ENCODE results near the gene CCDC61.

Gene CCDC61

GRCh38 chr19:46040125-46040524 is 44.9 kb downstream of the CCDC61 start:
- no peak for DNase-seq (ENCODE audit: low read depth, low spot score)

- no peak for DNase-seq (ENCODE audit: low read depth, low spot score)
Observed at GRCh38 chr19:46040952-46041500, 45.8 kb downstream of the CCDC61 start, which contains the start of gene IGFL4. Gene IGFL4 (minus strand): TSS chr19:46041002. CDS start chr19:46040962, 40 bp downstream.

GRCh38 chr19:46042252-46042883 is 47.1 kb downstream of the CCDC61 start:
- DNase-seq (ENCODE audit: low read depth, low spot score) = no peak

GRCh38 chr19:46043519-46043918 is 48.3 kb downstream of the CCDC61 start:
- no peak for DNase-seq (ENCODE audit: low read depth, low spot score)

- no peak for DNase-seq (ENCODE audit: low read depth, low spot score)
Observed at GRCh38 chr19:46049597-46049996, 54.3 kb downstream of the CCDC61 start.

- no peak for DNase-seq (ENCODE audit: low read depth, low spot score)
Observed at GRCh38 chr19:46052896-46053295, 57.6 kb downstream of the CCDC61 start.

GRCh38 chr19:46056536-46056935 is 61.3 kb downstream of the CCDC61 start:
- no peak for DNase-seq (ENCODE audit: low read depth, low spot score)

- DNase-seq (ENCODE audit: low read depth, low spot score) = no peak
Observed at GRCh38 chr19:46058778-46059177, 63.5 kb downstream of the CCDC61 start.

- DNase-seq (ENCODE audit: low read depth, low spot score) = no peak
Observed at GRCh38 chr19:46060012-46060411, 64.7 kb downstream of the CCDC61 start.

- DNase-seq (ENCODE audit: low read depth, low spot score) = no peak
Observed at GRCh38 chr19:46063201-46063600, 67.9 kb downstream of the CCDC61 start.

GRCh38 chr19:46065486-46066071 is 70.3 kb downstream of the CCDC61 start:
- DNase-seq (ENCODE audit: low read depth, low spot score) = no peak

GRCh38 chr19:46066471-46066870 is 71.2 kb downstream of the CCDC61 start:
- no peak for DNase-seq (ENCODE audit: low read depth, low spot score)

GRCh38 chr19:46067691-46068090 is 72.4 kb downstream of the CCDC61 start:
- no peak for DNase-seq (ENCODE audit: low read depth, low spot score)
